GM21619 (cell line): Measurements from ENCODE around the gene GHITM.
"Not testable (repeated sequence)": the region's sequence is repeated elsewhere in the genome, so short reads cannot be mapped to it uniquely, and the experiment has no call there.

Source experiments
- ATAC-seq: cut with Tn5 transposase; IDR thresholded peaks from one replicate; pipeline ENCODE4 v1.9.1; 2021; ENCODE audit not compliant: unreplicated experiment

The GHITM gene

DNA sequence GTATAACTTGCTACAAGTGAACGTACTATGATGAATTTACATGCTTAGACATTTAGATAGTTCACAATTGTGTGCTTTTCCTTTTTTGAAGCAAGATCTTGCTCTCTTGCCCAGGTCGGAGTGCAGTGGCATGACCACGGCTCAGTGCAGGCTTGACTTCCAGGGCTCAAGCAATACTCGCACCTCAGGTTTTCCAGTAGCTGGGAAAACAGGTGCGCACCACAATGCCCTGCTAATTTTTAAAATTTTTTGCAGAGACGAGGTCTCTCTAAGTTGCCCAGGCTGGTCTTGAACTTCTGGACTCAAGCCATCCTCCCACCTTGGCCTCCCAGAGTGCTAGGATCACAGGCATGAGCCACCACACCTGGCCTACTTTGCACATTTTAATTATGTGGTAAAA, 36.1 kb downstream of the GHITM start:
- ATAC-seq: no peak

DNA sequence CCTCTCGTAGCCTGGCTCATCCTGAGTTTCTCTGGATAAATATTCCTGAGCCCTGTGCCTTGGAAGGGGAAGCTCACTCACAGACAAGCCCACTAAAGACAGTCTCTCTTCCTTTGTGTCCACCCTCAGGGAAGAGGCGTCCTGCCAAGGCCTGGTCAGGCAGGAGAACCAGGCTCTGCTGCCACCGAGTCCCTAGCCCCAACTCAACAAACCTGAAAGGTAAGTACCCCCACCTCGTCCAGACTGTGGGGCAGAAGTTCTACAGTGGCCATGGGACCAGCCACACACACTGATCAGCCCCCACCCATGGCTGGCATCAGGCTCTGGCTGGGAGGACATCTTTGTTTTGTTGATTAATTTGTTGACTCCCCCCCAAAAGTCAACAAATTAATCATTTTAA, 37.0 kb downstream of the GHITM start:
- no peak for ATAC-seq

GRCh38 chr10:84176836-84177474, 37.6 kb downstream of the GHITM start:
- ATAC-seq: no peak

DNA sequence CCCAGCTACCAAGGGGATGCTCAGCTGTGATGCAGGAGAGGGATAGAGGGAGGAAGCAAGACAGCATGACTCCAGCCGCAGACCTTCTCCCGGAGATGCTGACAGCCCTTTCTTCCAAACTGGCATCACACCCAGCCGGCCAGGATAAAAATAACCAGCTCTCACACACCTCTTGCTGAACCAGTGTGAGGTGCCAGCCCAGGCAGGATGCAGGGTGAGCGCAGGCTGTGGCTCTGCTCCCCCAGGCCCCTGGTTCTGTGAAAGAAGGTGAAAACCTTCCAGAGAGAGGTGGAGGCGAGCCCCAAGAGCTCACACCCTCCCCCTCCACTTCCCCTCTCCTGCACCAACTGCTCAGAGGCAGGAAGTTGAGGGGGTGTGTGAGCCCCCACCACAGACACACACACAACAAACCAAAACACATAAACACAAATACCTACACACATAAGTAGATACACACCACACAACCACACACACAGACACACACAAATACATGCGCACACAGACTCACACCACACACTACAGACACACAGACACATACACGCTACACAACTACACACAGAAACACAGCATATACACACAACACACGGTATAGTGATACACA, 38.3 kb downstream of the GHITM start:
- ATAC-seq: peak; percentile 38

DNA sequence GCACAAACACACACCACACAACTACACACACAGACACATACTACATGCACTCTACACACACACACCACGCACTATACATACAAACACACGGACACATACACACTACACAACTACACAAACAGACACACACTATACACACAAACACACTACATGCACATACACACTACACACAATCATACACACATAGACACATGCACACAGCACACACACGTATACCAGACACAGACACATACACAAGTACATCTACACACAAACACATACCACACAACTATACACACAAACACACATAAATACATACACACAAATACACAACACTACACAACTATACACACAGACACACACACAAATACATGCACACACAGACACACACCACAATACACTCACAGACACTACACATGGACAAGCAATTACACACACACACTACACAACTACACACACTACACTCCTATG, 38.9 kb downstream of the GHITM start:
- ATAC-seq: no peak

- peak; percentile 90 for ATAC-seq
These were observed 39.9 kb downstream of the GHITM start for GRCh38 chr10:84179059-84179710.

DNA sequence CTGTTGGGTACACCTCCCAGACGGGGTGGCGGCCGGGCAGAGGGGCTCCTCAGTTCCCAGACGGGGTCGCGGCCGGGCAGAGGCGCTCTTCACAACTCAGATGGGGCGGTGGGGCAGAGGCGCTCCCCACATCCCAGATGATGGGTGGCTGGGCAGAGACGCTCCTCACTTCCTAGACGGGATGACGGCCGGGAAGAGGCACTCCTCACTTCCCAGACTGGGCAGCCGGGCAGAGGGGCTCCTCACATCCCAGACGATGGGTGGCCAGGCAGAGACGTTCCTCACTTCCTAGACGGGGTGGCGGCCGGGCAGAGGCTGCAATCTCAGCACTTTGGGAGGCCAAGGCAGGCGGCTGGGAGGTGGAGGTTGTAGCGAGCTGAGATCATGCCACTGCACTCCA, 41.1 kb downstream of the GHITM start:
- not testable (repeated sequence) for ATAC-seq

DNA sequence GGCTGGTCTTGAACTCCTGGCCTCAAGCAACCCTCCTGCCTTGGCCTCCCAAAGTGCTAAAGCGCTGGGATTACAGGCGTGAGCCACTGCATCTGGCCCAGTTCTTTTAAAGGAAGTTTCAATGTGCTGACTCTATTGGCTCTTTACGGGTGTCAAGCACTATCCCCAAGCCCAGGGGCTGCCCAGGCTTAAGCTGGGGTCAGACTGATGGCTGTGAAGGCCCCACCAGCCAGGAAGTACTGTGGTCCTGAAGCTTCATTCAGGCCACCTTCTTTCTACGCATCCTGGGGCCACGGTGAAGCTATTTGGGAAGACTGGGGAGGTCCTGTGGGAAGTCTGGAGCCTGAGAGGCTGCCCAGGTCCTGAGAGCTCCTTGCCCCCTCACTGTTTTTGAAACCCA, 42.3 kb downstream of the GHITM start:
- ATAC-seq: no peak

DNA sequence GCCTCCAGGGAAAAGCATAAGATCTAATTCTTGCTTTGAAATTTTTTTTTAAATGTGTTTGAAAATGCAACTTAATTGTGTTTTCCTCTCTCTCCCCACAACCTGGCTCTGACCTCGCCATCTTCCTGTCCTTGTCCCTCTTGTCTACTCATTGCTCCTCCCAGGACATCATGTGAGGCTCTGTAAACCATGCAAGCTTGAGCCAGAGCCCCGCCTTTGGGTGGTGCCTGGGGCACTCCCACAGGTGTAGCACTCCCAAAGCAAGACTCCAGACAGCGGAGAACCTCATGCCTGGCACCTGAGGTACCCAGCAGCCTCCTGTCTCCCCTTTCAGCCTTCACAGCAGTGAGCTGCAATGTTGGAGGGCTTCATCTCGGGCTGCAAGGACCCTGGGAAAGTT, 45.2 kb downstream of the GHITM start:
- no peak for ATAC-seq

DNA sequence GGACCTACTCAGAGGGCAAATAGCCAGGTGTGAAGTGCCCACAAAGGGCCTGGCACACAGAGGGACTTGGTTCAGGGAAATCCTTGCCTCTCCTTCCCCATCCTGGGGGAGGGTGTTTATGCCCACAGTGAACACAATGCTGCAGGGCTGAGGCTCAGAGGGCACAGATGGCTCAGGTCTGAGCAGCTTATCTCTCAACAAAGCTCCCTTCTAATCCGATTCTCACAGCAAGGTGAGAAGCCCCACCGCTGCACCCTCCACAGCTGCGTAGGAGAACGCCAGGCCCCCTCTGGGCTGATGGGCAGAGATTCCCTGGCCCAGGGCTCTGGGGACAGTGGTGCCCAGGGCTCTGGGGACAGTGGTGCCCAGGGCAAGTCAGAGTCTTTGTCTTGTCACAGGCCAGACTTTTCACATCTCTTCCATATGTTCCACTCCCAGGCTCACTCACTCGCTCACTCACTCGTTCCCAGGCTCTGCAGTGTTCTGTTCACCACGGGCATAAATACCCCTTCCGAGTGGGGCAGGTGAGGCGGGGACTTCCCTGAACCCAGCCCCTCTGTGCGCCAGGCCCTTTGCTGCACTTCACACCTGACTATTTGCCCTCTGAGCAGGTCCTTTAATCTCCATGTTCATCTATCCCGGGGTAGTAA, 46.3 kb downstream of the GHITM start:
- ATAC-seq: no peak

DNA sequence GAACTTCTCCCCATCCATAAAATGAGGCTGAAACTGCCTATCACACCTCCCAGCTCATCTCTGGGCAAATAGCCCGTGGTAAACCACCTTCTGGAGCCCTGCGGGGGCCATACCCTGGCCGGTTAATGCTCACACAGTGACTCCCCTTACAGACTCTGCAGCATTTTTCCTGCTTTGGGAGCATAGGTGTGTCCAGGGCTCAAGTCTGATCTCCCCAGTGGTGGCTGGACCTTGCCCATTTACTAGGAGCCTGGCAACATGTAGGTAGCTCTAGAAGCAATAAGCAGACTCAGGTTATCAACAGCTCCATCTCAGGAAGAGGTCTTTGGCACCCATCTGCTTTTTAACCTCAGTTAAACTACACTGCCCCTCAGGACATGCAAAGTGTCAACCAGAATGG, 49.5 kb downstream of the GHITM start:
- ATAC-seq: no peak

GRCh38 chr10:84190621-84191020, 51.3 kb downstream of the GHITM start:
- ATAC-seq: no peak

- no peak for ATAC-seq
These were observed 51.8 kb downstream of the GHITM start for GRCh38 chr10:84191106-84191505.

- no peak for ATAC-seq
These were observed 54.0 kb downstream of the GHITM start for GRCh38 chr10:84193327-84193726.

- peak; percentile 27 for ATAC-seq
These were observed 54.6 kb downstream of the GHITM start for GRCh38 chr10:84193846-84194423.

DNA sequence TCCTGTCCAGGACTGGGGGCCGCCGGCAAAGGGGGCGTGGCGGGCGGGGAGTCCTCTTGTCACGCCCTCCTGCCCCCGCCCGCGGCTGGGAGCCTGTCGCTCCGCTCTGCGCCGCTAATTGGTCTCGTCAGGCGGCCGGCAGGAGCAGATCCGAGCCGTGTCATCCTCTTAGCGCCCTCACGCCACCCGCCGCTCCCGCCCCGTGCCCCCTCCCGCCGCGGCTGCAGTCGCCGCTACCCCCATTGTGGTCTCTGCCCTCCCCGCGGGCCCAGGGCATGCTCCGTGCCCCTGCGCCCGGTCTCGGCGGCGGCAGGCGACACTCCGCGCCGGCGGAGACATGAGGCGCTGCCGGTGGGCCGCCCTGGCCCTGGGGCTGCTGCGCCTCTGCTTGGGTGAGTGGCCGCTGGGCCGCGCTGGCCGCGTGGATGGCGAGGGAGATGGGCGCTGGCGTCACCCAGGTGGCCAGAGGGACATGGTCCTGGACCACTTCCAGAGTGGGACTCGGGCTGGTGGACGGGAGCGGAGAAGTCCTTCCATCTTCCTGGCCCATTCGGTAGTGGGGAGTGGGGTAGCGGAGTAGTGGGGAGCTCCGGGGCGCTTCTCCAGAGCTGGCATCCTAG, 55.2 kb downstream of the GHITM start, which contains the start of gene CDHR1:
TSS of gene CDHR1 (plus strand) at position 114 of the 620 bp plus-strand sequence. CDS start at position 338, 224 bp downstream.
- ATAC-seq: peak; percentile 81

GRCh38 chr10:84195044-84195830, 55.9 kb downstream of the GHITM start:
- ATAC-seq: no peak

DNA sequence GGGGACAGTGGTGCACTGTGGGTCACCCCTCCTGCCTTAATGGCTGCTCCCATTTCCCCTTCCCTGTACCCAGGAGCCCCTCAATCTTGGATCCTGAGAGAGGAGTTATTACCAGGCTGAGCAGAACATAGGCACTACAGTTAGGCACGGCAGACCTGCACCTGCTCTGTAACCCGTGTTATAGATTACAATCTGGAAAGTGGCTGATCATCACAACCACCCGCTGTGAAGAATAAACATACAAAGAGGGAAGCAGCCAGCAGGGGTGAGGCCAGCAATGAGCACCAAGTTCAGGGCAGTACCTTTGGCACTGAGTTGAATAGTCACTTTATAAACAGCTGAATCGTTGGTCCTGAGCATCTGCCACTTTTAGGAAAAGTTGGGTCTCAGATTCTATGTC, 56.8 kb downstream of the GHITM start:
- ATAC-seq: no peak

- ATAC-seq: no peak
These were observed 57.6 kb downstream of the GHITM start for GRCh38 chr10:84196941-84197340.

DNA sequence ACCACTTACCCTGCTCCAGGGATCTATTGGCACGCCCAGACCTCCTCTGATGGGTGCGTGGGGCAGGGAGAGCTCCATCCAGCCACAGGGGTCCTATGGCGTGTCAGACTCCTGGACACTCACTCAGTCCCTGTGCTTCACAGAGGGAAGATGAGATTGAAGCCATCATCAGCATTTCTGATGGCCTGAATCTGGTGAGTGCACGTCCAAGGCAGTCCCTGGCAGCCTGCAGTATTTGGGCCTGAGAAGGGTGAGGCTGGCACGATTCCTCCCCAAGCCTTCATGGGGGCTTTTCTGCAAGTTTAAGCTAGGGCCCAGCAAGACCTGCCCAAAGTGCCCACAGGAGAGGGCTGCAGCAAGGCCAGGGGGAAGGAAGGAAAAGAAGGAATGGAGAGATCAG, 58.3 kb downstream of the GHITM start:
- ATAC-seq: no peak
